HG03280 (cell line): ENCODE results near the gene ZNF821.
"Not testable (repeated sequence)": the region's sequence is repeated elsewhere in the genome, so short reads cannot be mapped to it uniquely, and the experiment has no call there.

Experiments
- ATAC-seq: cut with Tn5 transposase; IDR thresholded peaks from one replicate; pipeline ENCODE4 v1.9.1; 2021; ENCODE audit warnings: mild to moderate bottlenecking, moderate library complexity; ENCODE audit not compliant: unreplicated experiment

The ZNF821 gene

DNA sequence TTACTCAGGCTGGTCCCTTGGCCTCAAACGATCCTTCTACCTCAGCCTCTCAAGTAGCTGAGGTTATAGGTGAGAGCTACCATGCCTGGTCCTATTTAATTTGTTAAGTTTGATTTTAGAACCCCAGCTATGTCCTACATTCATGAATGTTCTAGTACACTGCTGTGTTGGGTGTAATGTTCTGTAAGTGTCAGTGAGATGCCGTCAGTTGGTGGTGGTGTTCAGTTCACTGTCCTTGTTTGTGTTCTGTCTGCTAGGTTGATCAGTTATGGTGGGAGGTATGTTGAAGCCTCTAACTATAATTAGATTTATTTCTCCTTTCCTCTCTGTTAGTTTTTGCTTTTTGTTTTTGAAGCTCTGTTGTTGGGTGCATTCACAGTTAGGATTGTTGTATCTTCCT, 19.6 kb upstream of the ZNF821 start:
- ATAC-seq, result no peak

DNA sequence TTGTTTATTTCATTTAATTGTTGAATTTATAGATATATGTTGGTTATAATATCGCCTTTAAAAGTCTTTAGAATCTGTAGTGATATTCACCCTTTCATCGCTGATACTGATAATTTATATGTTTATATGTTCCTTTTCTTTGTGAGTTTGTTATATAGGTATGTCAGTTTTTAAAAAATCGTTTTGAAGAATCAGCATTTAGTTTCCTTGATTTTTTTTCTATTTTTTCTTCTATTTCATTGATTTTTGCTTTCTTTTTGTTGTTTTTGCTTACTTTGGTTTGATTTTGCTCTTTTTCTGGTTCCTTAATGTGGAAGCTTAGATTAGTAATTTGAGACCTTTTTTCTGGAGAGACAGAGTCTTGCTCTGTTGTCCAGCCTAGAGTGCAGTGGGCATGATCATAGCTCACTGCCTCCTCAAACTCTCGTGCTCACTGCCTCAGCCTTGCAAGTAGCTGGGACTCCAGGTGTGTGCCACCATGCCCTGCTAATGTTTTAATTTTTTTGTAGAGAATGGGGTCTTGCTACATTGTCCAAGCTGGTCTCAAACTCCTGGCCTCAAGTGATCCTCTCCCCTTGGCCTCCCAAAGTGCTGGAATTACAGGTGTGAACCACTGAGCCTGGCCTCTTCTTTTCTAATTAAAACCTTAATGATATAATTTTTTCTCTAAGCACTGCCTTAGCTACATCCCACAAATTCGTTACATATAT, 18.8 kb upstream of the ZNF821 start:
- no peak for ATAC-seq

GRCh38 chr16:71899171-71899570, 15.2 kb upstream of the ZNF821 start:
- no peak for ATAC-seq

GRCh38 chr16:71896764-71897368, 12.9 kb upstream of the ZNF821 start:
- ATAC-seq, result no peak

DNA sequence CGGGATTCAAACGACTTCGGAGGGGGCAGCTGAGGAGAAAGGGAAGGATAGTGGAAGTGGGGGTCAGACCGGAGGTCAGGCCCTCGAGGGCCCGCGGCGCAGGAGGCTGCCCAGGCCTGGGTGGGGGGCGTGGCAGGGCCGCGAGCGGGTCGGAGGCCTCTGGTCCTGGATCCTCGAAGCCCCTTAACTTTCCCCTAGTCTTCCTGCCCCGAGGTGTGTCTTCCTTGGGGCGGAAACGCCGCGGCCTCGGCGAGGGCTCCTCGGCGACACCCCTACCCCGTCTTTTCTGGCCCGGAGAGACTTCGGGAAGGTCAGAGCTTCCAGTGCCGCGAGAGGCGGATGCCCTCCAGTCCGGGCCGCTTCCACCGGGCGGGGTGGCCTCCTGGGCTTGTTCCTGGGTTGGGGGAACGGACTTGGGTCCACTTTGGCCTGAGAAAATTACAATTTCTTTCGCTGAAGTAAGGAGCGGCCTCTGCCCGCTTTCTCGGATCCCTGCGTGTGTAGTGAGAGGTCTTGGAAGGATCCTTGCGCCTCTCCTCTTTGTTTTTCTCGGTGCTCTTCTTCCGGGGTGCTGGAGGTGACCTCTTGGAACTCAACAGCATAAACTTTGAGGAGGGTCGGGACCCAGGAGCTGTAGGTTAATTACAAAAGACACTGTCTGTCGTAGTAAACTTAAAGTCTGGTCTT, 11.8 kb upstream of the ZNF821 start:
- no peak for ATAC-seq

DNA sequence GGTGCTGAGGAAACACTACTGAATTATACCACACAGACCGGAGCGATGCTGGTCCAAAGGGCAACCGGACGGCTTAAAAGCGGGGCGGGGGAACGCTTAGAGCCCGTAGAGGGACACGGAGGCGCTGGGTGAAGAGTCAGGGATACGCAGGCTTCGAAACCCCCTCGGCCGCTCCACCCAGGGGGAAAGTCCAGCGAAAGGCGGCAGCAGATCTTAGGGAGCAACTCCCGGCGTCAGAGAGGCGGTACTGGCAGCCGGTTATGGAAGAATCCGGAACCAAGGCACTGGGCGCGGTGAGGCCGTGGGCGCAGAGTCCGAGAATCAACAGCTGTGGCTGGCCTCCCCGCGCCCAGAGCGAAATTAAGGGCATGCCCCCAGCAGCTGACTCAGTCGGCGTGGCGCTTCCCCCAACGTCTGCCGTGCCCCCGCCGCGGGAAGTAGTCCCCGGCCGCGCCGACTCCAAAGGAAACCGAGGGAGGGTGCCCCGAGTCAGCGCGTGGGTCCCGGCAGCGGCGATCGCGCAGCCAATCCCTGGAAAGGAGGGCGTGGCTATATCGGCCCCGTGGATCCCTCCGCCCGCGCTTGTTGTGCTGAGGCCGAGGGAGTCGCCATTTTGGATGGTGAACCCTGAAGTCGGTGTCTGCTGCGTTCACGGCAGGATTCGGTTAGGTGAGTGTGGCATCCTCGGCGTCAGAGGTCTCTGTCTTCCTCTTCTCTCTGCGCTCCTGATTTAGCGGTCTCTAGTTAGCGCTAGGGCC, 11.1 kb upstream of the ZNF821 start, which contains the start of gene IST1:
Gene IST1 (plus strand): TSS at position 611 of the 758 bp plus-strand sequence. CDS start 20,110 bp downstream, outside the sequence.
- peak; percentile 82 for ATAC-seq

GRCh38 chr16:71894229-71894920, 10.4 kb upstream of the ZNF821 start:
- ATAC-seq, result no peak

- ATAC-seq, result no peak
Measured at GRCh38 chr16:71893888-71894228, 9.9 kb upstream of the ZNF821 start.

- ATAC-seq, result no peak
Measured at GRCh38 chr16:71889147-71889546, 5.2 kb upstream of the ZNF821 start.

DNA sequence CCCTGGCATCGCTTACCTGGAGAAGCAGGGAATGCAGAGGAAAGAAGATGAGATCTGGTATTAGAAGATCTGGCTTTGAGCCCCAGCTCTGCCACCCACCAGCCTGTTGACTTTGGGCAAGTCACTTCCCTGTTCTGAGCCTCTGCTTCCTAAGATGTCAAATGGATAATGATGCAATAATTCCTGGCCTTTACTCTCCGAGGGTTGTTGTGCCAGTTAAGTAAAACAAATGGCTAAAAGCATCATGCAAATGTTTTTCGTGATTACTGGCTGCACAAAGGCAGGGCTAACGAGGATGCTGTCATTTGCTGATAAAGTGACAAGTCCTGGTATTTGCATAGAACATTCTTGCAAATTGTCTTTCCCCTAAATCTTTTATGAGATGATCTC, 1.3 kb upstream of the ZNF821 start:
- no peak for ATAC-seq

- peak; percentile 41 for ATAC-seq
Measured at GRCh38 chr16:71883168-71883848, 674 bp downstream of the ZNF821 start.

DNA sequence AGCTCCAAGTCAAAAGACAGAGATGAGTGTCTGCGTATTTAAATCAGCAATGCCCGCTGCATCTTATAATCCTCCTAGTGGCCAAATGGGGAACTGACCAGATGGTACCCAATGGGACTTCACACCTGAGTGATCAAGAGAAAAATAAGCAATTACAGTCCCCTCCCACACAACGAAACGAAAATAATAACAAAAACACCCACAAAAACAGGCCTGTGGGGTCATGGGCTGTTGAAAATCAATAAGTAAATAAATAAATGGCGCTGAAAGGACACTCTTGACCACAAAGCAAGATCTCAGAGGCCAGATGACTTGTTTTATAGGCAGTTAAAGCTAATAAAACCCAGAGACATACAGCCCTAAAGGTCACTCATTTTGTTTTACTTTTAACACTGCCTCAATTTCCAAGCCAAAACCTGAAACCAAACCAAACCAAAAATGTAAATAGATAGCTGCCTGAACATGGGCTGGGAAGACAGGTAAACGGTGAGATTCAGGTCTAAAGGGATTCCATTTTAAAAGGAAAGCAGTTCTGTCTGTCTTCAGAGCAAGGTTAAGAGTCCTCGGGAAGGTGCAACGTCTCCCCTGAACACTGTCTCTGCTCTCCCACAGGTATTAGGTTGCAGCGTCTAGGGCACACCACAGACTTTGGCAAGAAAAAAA, 1.3 kb downstream of the ZNF821 start:
- peak; percentile 44 for ATAC-seq

DNA sequence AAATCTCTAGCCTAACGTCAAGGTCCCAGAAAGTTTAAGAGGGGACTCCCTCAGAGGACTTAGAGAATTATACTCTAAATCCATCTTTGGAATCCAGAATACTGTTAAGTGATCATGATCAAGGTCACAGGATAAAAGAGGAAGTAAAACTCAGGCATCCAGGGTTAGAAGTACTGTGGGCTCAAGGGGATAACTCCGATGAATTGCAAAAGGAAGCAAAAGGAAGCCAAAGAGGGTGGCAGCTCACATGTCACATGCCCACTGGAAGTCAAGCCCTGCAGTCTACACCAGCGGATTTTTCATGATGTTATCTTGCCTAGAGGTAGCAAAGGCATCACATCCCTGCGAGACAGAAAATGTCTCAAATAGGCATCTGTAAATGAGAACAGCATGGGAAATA, 3.8 kb downstream of the ZNF821 start:
- no peak for ATAC-seq

GRCh38 chr16:71878911-71879310, 5.1 kb downstream of the ZNF821 start:
- ATAC-seq, result no peak

- no peak for ATAC-seq
Measured at GRCh38 chr16:71873199-71873598, 10.8 kb downstream of the ZNF821 start.

DNA sequence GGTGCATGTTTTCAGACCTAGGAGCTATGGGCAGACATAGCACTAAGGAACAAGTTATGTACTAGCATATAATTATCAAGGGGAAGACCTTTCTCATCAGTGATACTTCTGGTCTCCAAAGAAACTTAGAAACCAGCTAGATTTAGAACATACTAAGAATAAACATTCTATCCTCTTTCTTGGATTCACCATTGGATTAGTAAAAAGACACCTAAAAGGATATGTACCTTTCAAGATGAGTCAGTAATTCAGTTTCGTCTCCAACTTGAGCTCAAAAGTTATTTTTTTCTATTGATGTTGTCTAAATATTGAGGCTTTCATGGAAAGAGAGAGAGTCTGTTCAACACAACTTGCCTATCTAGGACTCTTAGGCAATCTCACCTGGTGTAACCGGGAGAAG, 13.2 kb downstream of the ZNF821 start:
- no peak for ATAC-seq

- ATAC-seq, result no peak
Measured at GRCh38 chr16:71869089-71869488, 14.9 kb downstream of the ZNF821 start.

GRCh38 chr16:71867939-71868338, 16.0 kb downstream of the ZNF821 start:
- ATAC-seq, result no peak

DNA sequence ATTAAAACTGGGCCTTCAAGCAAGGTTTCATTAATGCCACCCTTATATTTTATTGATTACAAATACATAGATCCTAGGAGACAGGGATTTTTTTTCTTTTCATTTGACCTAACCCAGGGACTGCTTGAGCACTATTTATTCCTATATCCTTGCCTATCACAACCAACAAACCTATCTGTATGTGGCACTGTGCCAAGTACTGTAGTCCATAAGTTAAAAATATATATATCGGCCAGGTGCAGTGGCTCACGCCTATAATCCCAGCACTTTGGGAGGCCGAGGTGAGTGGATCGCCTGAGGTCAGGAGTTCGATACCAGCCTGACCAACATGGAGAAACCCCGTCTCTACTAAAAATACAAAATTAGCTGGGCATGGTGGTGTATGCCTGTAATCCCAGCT, 16.8 kb downstream of the ZNF821 start:
- ATAC-seq, result not testable (repeated sequence)
